NCI-H1048 (cell line): ENCODE results near the gene INF2.

Experiments
- DNase-seq: peaks from one replicate; lab custom pipeline; 2025; lab: John Stamatoyannopoulos, UW

INF2 gene

GRCh38 chr14:104770851-104771272 lies 81.4 kb downstream of the INF2 start:
- DNase-seq: no peak

GRCh38 chr14:104771374-104771773 lies 82.0 kb downstream of the INF2 start:
- DNase-seq: no peak
